SKM-1 (cell line): Measurements from ENCODE around the gene MACROD1.
A peak's percentile ranks its signal among the peaks of the same experiment; 100 is the strongest.

Experiments used
- DNase-seq: peaks from one replicate; lab custom pipeline; 2025; ENCODE audit not compliant: unreplicated experiment; lab: John Stamatoyannopoulos, UW

Gene MACROD1, protein sequence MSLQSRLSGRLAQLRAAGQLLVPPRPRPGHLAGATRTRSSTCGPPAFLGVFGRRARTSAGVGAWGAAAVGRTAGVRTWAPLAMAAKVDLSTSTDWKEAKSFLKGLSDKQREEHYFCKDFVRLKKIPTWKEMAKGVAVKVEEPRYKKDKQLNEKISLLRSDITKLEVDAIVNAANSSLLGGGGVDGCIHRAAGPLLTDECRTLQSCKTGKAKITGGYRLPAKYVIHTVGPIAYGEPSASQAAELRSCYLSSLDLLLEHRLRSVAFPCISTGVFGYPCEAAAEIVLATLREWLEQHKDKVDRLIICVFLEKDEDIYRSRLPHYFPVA

DNA sequence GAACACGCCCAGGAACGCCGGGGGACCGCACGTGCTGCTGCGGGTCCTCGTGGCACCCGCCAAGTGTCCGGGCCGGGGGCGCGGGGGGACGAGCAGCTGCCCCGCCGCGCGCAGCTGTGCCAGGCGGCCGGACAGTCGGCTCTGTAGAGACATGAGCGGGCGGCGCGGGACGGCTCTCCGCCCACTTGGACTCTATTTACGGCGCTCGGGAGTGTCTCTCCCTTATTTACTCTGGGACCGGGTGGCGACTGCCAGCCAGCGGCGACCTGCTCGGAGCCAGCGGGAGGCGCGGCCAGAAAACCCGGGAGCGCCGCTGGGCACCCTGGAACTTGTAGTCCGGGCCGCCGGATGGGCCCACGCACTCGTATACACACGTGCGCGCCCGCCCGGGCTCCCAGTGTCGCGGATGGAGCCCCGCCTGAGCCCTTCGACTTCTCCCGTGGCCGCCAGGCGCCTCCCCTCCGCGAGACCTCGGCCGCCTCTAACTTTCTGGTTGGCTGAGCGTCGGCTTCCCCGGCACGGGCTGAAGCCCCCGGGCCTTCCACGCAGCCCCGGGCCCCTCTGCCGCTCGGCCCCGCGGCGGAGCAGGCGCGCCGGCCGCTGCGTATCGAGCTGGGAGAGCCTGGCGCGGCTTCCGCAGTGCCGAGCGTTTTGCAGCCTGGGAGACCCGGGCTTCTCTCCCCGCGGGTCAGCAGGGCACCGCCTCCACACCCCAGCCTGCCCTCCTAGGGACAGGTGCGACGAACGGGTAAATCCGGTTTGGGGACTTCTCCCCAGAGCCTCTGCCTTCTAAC, at the start of gene MACROD1:
Gene MACROD1 (minus strand): TSS at position 272 of the 794 bp plus-strand sequence. CDS start 119 bp downstream, at position 153.
- DNase-seq = peak; percentile 81

DNA sequence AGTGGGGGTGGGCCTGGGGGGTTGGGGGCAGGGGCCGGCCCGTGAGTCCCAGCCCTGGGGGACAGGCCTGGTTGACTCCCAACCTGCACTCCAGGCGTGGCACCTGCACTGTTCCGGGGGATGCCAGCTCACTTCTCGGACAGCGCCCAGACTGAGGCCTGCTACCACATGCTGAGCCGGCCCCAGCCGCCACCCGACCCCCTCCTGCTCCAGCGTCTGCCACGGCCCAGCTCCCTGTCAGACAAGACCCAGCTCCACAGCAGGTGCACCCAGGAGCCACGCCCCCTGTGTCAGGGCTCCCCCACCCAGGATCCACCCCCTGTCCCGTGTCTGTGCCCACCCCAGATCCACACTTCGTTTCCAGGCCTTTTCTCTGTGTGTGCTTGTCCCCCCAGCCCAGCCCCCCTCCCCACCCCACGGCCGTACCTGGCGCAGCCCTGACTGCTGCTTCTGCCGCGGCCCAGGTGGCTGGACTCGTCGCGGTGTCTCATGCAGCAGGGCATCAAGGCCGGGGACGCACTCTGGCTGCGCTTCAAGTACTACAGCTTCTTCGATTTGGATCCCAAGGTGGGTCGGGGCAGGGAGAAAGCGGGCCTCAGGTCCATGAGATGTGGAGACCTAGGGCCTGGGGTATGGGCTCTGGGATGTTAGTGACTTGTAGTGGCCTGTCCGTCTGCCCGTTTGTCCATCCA, 45.4 kb upstream of the MACROD1 start:
- no peak for DNase-seq

DNA sequence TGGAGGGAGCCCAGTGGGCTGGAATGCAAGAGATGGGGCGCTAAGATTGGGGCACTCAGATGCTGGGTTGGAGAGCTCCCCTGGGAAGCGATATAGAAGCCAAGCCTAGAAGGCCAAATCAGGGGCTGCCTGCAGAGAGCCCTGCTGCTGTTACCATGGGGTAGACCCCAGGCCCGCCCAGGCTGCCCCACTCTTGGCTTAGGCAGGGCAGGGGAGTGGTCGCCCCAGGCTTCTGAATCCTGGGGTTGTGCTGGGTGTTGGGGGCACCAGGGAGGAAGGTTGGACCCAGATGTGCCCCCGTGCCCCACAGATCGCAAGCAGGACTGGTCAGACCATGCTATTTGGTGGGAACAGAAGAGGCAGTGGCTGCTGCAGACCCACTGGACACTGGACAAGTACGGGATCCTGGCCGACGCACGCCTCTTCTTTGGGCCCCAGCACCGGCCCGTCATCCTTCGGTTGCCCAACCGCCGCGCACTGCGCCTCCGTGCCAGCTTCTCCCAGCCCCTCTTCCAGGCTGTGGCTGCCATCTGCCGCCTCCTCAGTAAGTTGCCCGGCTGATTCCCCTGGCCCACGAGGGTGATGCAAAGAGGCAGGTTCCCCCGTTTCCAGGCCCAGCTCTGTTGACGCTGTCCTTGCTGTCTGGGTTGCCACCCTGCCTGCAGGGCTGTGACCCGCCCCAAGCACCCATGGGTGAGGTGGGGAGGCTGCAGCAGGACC, 44.5 kb upstream of the MACROD1 start:
- no peak for DNase-seq

DNA sequence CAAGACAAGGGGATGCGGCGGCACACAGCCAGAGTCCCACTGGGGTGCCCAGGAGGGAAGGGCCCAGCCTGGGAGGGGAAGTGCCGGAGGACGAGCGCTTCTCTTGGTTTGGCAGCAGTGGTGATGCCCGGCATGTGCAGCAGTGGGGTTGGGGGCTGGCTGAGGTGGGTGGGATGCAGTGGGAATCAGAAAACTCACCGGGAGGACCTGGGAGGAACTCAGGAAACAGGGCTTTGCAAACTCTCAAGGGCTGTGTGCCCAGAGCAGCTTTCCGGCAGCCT, 43.6 kb upstream of the MACROD1 start:
- DNase-seq = no peak

DNA sequence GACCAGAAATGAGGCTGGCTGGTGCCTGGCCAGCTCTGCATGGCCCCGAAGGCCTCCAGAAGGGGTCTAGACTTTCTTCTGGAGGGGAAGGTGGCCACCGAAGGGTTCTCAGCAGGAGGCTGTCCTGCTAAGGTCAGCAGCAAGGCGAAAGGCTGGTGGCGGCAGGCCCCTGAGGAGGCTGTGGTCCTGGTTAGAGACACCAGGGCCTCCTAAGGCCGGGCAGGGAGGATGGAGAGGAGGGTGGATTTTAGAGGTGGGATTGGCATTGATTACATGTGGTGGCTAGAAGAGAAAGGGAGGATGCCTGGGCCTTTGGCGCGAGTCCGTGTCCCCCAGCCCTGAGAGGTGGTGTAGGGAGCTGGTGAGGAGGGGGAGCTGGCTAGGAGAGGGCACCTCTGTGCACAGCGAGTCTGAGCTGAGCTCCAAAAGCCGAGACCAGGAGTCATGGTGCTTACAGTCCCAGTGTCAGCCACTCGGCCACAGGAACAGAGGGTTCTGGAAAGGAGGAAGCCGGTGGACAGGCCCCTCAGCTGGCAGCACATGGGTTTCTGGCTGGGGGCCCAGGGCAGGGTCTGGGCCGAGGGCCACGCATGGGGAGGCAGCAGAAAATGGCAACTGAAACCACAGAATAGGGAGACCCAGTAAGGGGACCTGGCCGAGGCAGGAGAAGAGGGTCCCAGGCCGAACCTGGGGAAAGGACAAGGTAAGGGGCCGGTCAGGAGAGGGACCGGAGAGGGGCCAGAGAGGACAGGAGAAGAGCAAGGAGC, 43.1 kb upstream of the MACROD1 start:
- no peak for DNase-seq

DNA sequence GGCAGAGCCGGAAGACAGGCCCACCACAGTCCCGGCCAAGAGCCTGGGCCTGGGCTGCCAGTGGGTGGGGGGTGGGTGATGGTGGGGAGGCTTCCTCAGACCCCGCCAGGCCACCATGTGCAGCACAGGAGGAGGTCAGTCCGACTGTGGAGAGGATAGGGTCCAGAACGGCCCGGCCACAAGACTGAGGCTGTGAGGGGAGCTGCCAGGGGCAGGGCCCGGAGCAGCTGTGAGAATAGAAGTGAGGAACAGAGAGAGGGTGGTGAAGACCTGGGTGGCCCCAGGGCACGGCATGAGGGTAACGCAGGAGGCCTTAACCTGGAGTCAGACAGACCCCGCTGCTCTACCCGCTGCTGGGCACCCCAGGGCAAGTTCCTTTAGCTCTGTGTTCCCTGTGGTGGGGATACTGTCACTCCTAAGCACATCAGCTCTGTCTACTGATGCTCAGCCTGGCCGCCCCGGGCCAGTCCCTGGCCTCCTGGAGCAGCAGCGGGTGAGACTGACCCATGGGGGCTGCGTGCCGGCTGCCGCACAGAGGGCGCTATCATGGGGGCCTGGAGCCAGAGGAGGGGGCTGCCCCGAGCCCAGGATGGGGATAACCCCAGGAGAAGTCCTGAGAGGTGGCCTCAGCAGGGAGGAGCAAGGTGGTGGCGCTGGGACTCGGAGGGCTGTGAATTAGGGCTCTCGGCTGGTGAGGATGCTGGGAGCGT, 42.3 kb upstream of the MACROD1 start:
- DNase-seq = no peak

DNA sequence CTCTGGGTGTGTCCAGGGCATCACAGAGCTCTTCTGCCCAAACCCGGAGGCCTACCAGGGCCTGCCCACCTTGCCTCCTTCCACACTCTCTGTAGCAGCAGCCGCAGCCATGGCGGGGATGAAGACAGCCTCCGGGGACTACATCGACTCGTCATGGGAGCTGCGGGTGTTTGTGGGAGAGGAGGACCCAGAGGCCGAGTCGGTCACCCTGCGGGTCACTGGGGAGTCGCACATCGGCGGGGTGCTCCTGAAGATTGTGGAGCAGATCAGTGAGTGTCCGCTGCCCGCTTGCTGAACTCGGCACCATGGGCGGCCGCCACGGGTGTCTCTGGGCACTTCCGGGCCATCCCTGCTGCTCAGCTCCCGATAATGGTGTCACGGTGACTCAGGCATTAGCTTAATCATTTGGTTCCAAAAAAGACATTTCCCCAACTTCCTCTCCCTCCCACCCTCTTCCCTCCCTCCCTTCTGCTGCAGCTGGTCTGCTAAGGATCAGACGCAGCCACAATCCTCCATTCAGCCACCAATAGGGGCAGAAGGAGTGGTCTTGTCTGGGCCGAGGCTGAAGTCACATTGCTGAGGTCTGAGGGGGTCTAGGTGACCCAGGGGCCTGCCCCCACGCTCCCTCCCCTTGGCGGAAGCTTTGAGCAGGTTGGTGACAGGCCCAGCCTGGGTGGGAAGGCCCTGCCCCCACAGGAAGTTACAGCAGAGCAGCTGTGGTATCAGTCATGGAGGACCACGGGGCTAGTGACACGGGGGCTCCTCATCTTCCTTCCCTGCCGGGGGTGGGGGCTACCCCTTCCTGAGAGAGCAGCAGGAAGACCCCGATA, 41.6 kb upstream of the MACROD1 start:
- peak; percentile 81 for DNase-seq

DNA sequence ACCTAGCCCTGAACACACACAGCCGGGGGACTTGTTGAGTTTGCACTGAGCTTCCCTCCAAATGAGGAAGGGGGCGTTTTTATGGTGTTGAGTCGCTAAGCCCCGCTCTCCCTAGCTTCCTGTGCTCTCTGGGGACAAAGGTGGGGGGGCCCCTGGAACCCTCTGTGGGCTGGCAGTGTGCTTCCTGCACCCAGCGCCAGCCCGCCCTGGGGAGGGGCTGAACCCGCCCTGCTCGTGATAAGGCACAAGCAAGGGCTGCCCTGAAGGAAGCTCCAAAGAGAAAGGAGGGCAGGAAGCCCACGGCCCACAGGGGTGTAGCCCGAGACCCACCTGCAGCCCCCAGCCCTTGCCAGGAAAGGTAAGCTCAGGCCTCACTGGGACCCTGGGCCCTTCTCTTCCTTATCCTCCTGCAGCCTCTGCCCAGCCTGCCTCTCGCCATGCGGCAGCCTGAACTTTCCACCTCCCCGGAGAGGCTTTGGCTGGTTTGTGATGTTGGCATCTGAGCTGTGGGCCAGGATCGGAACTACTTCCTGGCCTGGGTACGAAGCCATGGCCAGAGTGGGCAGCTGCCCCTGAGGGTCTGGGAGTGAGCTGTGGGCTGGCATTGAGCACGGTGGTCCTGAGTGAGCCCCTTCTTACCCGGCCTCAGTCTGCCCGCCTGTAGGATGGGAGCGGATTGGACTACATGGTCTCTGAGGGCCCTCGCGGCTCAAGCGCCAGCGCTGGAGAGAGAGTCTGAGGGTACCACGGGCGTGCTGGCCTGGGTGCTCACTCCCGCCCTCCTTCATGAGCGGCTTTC, 40.7 kb upstream of the MACROD1 start, which contains the start of gene FERMT3:
Gene FERMT3 (plus strand): TSS at position 265 of the 799 bp plus-strand sequence. CDS start 644 bp downstream, outside the sequence.
- DNase-seq = peak; percentile 56

DNA sequence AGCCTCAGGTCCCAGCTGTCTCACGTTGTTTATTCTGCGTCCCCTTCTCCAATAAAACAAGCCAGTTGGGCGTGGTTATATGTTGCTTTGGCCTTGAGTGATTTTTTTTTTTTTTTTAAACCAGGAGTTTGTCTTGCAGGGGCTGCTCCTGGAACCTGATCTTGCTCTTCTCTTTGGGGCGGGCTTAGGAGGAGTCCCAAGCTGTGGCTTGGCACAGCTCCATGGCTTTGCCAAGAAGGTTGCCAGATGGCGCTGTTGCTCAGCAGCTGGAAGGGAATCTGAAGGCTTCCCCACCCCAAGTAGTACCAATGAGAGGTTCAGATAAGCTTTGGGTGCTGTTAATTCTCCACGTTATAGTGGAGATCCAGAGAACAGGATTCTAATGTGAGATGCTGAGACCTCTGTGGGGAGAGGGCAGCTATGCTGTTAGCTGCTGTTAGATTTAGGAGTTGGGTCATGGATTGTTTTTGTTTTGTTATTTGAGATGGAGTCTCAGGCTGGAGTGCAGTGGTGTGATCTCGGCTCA, 38.6 kb upstream of the MACROD1 start:
- peak; percentile 68 for DNase-seq

DNA sequence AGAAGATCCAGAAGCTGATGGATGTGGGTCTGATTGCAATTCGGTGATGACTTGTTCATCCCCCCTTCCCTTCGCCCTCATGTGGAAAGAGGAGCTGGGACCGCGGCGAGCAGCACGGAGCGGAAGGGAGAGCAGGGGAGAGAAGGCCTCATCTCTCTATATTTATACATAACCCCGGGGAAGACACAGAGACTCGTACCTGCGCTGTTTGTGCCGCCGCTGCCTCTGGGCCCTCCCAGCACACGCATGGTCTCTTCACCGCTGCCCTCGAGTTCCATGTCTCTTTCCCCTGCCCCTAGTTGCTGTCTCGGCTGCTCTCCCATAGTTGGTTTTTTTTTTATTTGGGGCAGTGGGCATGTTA, 38.1 kb upstream of the MACROD1 start:
- no peak for DNase-seq

DNA sequence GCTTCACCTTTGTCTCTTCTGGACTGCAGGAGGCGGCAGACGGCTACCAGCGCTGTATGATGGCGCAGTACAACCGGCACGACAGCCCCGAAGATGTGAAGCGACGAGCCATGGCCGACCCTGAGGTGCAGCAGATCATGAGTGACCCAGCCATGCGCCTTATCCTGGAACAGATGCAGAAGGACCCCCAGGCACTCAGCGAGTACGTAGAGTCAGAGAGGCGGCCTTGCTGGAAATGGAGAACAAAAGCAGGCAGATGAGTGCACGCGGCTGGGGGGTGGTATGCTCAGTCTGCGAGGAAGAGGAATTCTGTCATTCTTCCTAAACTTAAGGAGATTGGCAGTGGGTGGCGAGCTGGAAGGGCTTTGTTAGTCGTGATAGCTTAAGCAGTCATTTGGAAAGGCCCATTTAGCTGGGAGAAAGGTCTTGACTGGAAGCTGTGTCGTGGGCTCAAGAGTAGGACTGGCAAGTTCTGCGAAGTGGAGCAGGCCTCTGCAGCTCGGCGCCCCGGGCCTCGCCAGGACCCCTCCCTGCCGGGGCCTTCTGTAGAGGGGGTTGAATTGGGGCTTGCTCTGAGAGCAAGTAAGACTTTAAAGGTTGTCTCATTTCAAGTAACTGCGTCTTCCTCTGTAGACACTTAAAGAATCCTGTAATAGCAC, 37.6 kb upstream of the MACROD1 start:
- DNase-seq = no peak

DNA sequence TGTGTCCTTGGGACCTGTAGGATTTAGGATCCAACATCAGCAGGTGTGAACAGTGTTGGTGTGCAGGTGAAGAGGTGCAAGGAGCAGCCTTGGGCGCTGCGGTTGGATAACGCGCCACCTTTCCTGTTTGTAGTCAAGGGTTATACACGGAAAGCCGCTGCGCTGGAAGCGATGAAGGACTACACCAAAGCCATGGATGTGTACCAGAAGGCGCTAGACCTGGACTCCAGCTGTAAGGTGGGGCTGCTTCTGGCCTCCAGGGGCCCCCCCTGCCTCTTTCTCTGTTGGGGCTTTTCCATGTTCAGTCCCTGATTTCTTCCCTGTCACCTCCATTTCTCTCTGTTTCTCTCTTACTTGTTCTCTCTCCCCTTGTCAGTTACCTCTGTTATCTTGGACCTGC, 37.1 kb upstream of the MACROD1 start:
- DNase-seq = no peak

DNA sequence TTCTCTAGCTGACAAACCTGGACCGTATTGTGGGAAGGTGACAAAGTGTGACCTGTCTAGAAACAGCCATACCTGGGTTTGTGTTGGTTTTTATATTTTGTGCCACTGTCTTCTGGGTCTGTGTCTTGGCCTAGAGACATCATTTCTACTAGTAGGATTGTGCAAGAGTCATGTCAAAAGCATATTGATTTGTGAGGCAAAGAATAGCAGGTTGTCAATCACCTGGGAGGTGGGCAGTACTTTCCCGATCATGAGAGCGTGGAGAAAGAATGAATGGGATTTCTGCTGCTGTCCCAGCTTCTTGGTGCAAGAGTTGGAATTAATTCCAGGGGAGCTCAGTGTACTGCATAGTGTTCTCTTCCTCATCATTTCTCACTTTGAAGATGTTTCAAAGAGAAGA, 35.6 kb upstream of the MACROD1 start:
- no peak for DNase-seq

DNA sequence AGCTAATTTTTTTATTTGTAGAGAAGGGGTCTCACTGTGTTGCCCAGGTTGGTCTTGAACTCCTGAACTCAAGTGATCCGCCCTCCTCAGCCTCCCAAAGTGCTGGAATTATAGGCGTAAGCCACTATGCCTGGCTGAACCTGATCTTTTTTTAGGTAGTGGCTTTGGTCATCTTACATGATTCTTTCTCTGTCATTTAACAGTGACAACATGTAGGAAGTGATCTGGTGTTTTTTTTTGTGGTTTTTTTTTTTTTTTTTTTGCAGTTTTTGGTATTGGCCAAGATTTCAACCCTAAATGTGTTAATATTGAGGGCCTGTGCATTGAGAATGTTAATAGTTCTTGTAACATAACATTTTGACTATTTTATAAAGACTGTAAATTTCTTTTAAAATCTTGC, 32.6 kb upstream of the MACROD1 start:
- DNase-seq = no peak

DNA sequence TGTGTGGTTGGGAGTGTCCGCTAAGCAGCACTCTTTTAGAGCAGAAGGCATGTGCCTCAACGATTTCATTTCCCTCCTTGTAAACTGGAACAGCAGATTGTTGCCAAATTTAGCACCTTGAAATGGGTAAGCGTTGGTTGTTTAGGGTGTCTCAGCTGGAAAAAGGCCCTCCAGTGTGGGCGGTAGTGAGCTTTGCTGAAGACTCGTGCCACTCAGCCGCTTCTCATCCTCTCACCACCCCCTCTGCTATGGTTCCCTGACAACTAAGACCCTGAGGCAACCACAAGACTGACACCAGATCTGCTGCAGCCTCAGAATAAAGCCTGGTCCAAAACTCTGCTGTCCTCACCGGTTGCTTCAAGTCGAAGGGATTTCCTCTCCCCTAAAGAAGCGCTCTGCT, 30.7 kb upstream of the MACROD1 start:
- no peak for DNase-seq

DNA sequence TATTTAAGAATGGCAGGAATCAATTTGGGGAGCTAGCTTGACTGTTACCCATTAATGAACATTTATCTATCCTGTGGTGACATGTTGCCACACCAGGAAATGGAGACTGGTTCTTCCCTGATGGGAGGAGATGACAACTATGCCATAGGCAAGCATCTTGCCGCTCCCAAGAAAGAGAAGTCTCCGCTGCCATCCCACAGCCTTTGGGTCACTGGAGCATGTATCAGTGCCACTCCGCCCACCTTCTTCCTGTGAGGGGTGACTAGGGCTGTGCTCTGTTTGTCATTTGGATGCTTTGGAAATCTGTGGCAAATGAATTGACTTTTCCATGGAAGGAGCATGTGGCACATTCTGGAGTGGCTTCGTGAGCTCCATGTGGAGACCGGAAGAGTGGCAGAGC, 26.5 kb upstream of the MACROD1 start:
- DNase-seq = no peak

DNA sequence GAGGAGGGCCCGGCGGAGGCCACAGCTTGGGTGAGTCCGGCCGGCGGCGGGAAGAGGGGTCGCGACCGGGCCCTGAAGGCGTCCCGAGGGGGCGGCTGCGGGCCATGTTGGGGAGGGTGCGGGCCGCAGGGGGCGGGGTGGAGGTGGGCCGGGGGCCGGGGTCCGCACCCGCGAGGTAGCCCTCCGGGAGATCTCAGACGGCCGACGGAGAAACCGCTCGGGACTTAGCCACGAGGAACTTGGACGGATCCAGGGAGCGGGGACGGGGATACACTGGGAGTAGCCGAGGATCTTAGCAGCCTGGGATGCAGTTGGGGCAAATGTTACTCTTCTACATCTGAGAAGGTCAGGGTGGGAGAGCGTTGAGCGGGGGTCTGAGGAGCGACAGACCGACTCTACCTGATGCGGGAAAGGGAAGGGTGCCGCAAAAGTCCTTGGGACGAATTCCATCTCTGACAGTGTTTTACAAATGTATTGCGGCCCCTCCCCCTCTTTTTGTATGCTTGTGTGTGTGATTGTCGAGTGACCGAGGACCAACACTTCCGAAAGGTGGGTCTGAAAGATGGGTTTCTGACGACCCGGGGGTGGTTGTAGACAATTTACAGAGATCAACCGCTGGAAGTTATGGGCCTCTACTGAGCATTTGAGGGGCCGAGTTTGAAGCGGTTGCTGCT, 20.7 kb upstream of the MACROD1 start:
- DNase-seq = no peak
